LNCAP (cell line): Measurements from ENCODE around the gene MGRN1.

Experiments used
- CTCF ChIP-seq: fragments of 450-650 bp; IDR thresholded peaks from 2 replicates; pipeline ENCODE4 v1.5.1; 2017; ENCODE audit warnings: mild to moderate bottlenecking

MGRN1 gene

GRCh38 chr16:4736546-4736945 is 111.9 kb downstream of the MGRN1 start:
- no peak for TF ChIP-seq CTCF

GRCh38 chr16:4737545-4737944 is 112.9 kb downstream of the MGRN1 start:
- TF ChIP-seq CTCF = no peak
